KMS-11 (cell line): Measurements from ENCODE around the gene GTF2B.
A peak's percentile ranks its signal among the peaks of the same experiment; 100 is the strongest.

Experiments used
- H2AFZ ChIP-seq: fragments of 200-600 bp; sonication (generic); 2 replicates; pipeline ENCODE4 v1.6.1; 2016; ENCODE audit warnings: antibody characterized with exemption, mixed run types, low read depth
- H3K27ac ChIP-seq: fragments of 200-600 bp; sonication (generic); 2 replicates; pipeline ENCODE4 v1.6.1; 2016; ENCODE audit warnings: mild to moderate bottlenecking, mixed run types
- H3K27me3 ChIP-seq: fragments of 200-600 bp; sonication (generic); 2 replicates; pipeline ENCODE4 v1.6.1; 2017; ENCODE audit warnings: mild to moderate bottlenecking, low read depth, mixed run types, moderate library complexity; ENCODE audit not compliant: insufficient read depth
- H3K36me3 ChIP-seq: fragments of 200-600 bp; sonication (generic); 2 replicates; pipeline ENCODE4 v1.6.1; 2017; ENCODE audit warnings: mild to moderate bottlenecking, mixed run types; ENCODE audit not compliant: insufficient read depth
- H3K4me1 ChIP-seq: fragments of 200-600 bp; sonication (generic); 2 replicates; pipeline ENCODE4 v1.6.1; 2016; ENCODE audit warnings: mild to moderate bottlenecking, low read depth, mixed run types; ENCODE audit not compliant: poor library complexity, severe bottlenecking
- H3K4me2 ChIP-seq: fragments of 200-600 bp; sonication (generic); 2 replicates; pipeline ENCODE4 v1.7.0; 2016; ENCODE audit warnings: mild to moderate bottlenecking, mixed run types
- H3K4me3 ChIP-seq: fragments of 200-600 bp; sonication (generic); IDR thresholded peaks from 2 replicates; pipeline ENCODE4 v1.6.1; 2017; ENCODE audit warnings: low read depth, low read length, mixed read lengths; ENCODE audit not compliant: insufficient read depth
- H3K79me2 ChIP-seq: fragments of 200-600 bp; sonication (generic); 2 replicates; pipeline ENCODE4 v1.6.1; 2016; ENCODE audit warnings: low read depth, mixed run types; ENCODE audit not compliant: insufficient read depth
- H3K9ac ChIP-seq: fragments of 200-600 bp; sonication (generic); 2 replicates; pipeline ENCODE4 v1.6.1; 2016; ENCODE audit warnings: mild to moderate bottlenecking, mixed run types
- H4K20me1 ChIP-seq: fragments of 200-600 bp; sonication (generic); 2 replicates; pipeline ENCODE4 v1.6.1; 2016; ENCODE audit warnings: mild to moderate bottlenecking, mixed run types; ENCODE audit not compliant: insufficient read depth
- CTCF ChIP-seq: fragments of 200-600 bp; sonication (generic); conservative IDR thresholded peaks from 2 replicates; pipeline ENCODE4 v1.6.1; 2017; ENCODE audit warnings: low read depth, mild to moderate bottlenecking, antibody characterized with exemption, low read length, moderate library complexity, mixed read lengths

The GTF2B gene

DNA sequence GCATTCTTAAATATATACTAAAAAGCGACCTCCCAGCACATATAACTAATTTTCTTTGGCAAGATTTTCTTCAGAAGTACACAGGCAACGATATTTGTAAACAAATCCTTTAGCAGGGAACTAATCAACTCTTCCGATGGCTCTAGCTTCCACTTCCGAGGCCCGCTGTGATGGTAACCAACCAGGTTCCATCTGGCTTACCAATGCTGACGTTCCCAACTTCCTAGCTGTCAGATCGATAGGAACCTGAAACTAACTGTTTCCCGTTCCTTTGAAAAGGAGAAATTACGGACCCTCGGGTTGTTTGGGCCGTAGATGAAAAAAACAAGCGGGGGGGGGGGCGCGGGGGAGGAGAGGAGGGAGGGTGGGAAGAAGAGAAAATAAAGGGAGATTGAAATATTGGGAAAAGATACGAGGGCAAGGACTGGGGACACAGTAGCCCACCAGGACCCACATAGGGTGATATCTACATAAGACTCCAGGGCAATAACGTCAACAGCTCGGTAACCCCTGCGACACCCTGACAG lies 513 bp downstream of the GTF2B start:
- TF ChIP-seq CTCF, result no peak
- H3K79me2 ChIP-seq, result peaks cover 35% of the 10 kb centered on the region
- peak overlapping the region; percentile 73; the same call in 1 of the 2 replicates for H3K9ac ChIP-seq
- no peaks in the 10 kb centered on the region for H3K27me3 ChIP-seq
- H3K4me2 ChIP-seq, result peak overlapping the region; percentile 60
- H3K4me3 ChIP-seq, result no peak overlapping the region
- H3K27ac ChIP-seq, result peak overlapping the region; percentile 71
- H3K4me1 ChIP-seq, result peaks cover 17% of the 10 kb centered on the region
- H4K20me1 ChIP-seq, result no peaks in the 10 kb centered on the region
- H2AFZ ChIP-seq, result peak overlapping the region; percentile 69; the same call in 1 of the 2 replicates
- no peaks in the 10 kb centered on the region for H3K36me3 ChIP-seq

DNA sequence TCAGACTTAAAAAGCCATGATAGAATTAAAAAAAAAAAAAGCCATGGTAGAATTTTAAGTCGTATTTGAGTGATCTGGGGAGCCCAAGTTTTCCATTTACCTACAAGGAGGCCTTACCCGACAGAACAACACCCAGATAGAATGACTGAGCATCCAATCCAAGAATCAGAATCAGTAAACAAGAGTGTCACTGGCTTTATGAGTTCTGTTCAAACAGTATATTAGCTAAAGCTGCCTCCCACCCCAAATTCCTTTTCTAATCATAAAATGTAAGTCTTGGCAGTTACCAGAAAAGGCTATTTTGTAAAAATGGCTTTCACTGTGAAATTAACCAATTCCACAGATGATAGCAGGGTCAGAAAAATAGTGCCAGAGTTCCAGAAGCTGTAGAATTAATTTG lies 1.2 kb downstream of the GTF2B start:
- Histone ChIP-seq H3K27ac (no peak overlapping the region), H3K79me2 (peaks cover 35% of the 10 kb centered on the region), H3K27me3 (no peaks in the 10 kb centered on the region), H3K36me3 (no peaks in the 10 kb centered on the region), H2AFZ (no peak overlapping the region), H4K20me1 (no peaks in the 10 kb centered on the region), H3K4me3 (no peak overlapping the region), H3K4me2 (peak overlapping the region; percentile 60), H3K9ac (no peak overlapping the region), H3K4me1 (peaks cover 17% of the 10 kb centered on the region)
- TF ChIP-seq CTCF, result no peak

DNA sequence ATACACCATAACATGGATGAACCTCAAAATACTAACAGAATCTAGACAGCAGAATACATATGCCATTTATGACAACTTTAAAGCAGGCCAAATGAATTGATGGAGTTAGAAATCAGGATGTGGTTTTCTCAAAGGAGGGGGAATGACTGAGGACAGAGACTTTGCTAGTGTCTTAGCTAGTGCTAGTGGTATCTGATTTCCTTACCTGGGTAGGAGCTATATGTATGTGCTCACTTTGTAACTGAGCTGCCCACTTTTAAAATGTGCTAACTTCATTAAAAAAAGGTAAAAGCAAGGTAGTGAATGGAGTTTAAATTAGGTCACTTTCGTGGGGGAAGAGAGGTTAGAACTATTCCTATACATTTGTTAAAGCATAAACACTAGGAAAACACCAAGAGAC lies 2.6 kb downstream of the GTF2B start:
- Histone ChIP-seq H3K4me3 (no peak overlapping the region), H3K4me2 (0 out of 2 replicates have a peak overlapping the region, but pooled peaks have one; percentile 9), H3K36me3 (no peaks in the 10 kb centered on the region), H2AFZ (no peak overlapping the region), H3K27me3 (no peaks in the 10 kb centered on the region), H3K4me1 (peaks cover 21% of the 10 kb centered on the region), H3K27ac (no peak overlapping the region), H3K9ac (no peak overlapping the region), H3K79me2 (peaks cover 35% of the 10 kb centered on the region), H4K20me1 (no peaks in the 10 kb centered on the region)
- no peak for TF ChIP-seq CTCF

- H3K4me2 ChIP-seq, result no peak overlapping the region
- peaks cover 26% of the 10 kb centered on the region for H3K4me1 ChIP-seq
- no peak overlapping the region for H3K4me3 ChIP-seq
- H2AFZ ChIP-seq, result no peak overlapping the region
- H3K27ac ChIP-seq, result no peak overlapping the region
- H3K27me3 ChIP-seq, result no peaks in the 10 kb centered on the region
- H3K36me3 ChIP-seq, result no peaks in the 10 kb centered on the region
- H4K20me1 ChIP-seq, result no peaks in the 10 kb centered on the region
- no peak overlapping the region for H3K9ac ChIP-seq
- TF ChIP-seq CTCF, result no peak
- H3K79me2 ChIP-seq, result peaks cover 35% of the 10 kb centered on the region
Observed at GRCh38 chr1:88885933-88886332, 5.4 kb downstream of the GTF2B start.
